Activated B cell treated with CpG ODN at 0.5 μM for 24 hours (primary cell): ENCODE results near the gene ADAMTSL1. TPM values are rescaled to one million over a fixed set of nuclear protein-coding genes. Genes with fewer than 3 reads are reported as not detected.

Experiments
- ATAC-seq: fragments of 200-7000 bp; cut with Tn5 transposase; one replicate; pipeline ENCODE4 v1.10.0; 2021; ENCODE audit warnings: low read depth, mild to moderate bottlenecking, moderate library complexity
- CTCF ChIA-PET: fragments of 350-600 bp; sonication (Branson Sonifier 250); formaldehyde crosslinking; loops from one replicate; lab custom pipeline; 2021; ENCODE audit warnings: antibody characterized with exemption; lab: Charles Lee
- POLR2A ChIA-PET: fragments of 350-600 bp; sonication (Branson Sonifier 250); formaldehyde crosslinking; loops from one replicate; lab custom pipeline; 2021; ENCODE audit warnings: antibody characterized with exemption; lab: Charles Lee
- DNase-seq: peaks from one replicate; pipeline ENCODE4 v3.0.0; 2022
- H3K27ac Mint-ChIP-seq: one replicate; pipeline ENCODE4 v1.8.0; 2020; ENCODE audit warnings: mixed read lengths
- H3K27me3 Mint-ChIP-seq: one replicate; pipeline ENCODE4 v1.8.0; 2021; ENCODE audit warnings: mixed read lengths
- H3K36me3 Mint-ChIP-seq: one replicate; pipeline ENCODE4 v1.8.0; 2021; ENCODE audit warnings: low read depth, mixed read lengths
- H3K4me1 Mint-ChIP-seq: one replicate; pipeline ENCODE4 v1.8.0; 2021; ENCODE audit warnings: mixed read lengths
- H3K4me3 Mint-ChIP-seq: one replicate; pipeline ENCODE4 v1.8.0; 2020; ENCODE audit warnings: mild to moderate bottlenecking, mixed read lengths
- H3K9me3 Mint-ChIP-seq: one replicate; pipeline ENCODE4 v1.8.0; 2020; ENCODE audit warnings: mixed read lengths
- CTCF ChIP-seq: fragments of 200-600 bp; IDR thresholded peaks from one replicate; pipeline ENCODE4 v1.8.0; 2022; ENCODE audit warnings: antibody characterized with exemption, mild to moderate bottlenecking
- intact Hi-C: fragments of 100-400 bp; cut with micrococcal nuclease; formaldehyde crosslinking; loops from one replicate; pipeline ENCODE4 v1.15.1; 2024
- total RNA-seq: library from RNA; stranded (reverse); gene quantifications from 2 replicates; pipeline ENCODE4 v1.2.3, GENCODE V29; 2022

ADAMTSL1 gene
- total RNA-seq, 1 donor from 2014 or later: not detected

GRCh38 chr9:18452276-18452675 is 21.7 kb upstream of the ADAMTSL1 start:
- H3K27ac Mint-ChIP-seq: no peak overlapping the region
- no peaks in the 10 kb centered on the region for H3K4me1 Mint-ChIP-seq
- H3K36me3 Mint-ChIP-seq: no peaks in the 10 kb centered on the region
- ATAC-seq (no peak), DNase-seq (no peak)
- TF ChIP-seq CTCF: no peak
- no peaks in the 10 kb centered on the region for H3K9me3 Mint-ChIP-seq
- no peaks in the 10 kb centered on the region for H3K27me3 Mint-ChIP-seq
- no peak overlapping the region for H3K4me3 Mint-ChIP-seq
- ChIA-PET POLR2A (no interaction called here), CTCF (interaction anchor here (2.5 kb wide), 1 partner anchor 9 kb away, joined by 10 read pairs; no protein-coding TSS in a partner anchor)
- intact Hi-C loops: no loop called here

- ChIA-PET CTCF (interaction anchor here (1.6 kb wide), 1 partner anchor 14 kb away, joined by 3 read pairs; no protein-coding TSS in a partner anchor), POLR2A (no interaction called here)
- no peaks in the 10 kb centered on the region for H3K36me3 Mint-ChIP-seq
- no peak for DNase-seq
- H3K27me3 Mint-ChIP-seq: no peaks in the 10 kb centered on the region
- H3K9me3 Mint-ChIP-seq: no peaks in the 10 kb centered on the region
- H3K4me1 Mint-ChIP-seq: no peaks in the 10 kb centered on the region
- H3K4me3 Mint-ChIP-seq: no peak overlapping the region
- no peak for TF ChIP-seq CTCF
- no peak for ATAC-seq
- no peak overlapping the region for H3K27ac Mint-ChIP-seq
- intact Hi-C loops: no loop called here
Observed at GRCh38 chr9:18456624-18457237, 17.2 kb upstream of the ADAMTSL1 start.

- Mint-ChIP-seq H3K27me3 (no peaks in the 10 kb centered on the region), H3K36me3 (no peaks in the 10 kb centered on the region), H3K4me1 (no peaks in the 10 kb centered on the region), H3K27ac (no peak overlapping the region), H3K9me3 (no peaks in the 10 kb centered on the region), H3K4me3 (no peak overlapping the region)
- intact Hi-C loops: no loop called here
- TF ChIP-seq CTCF: no peak
- DNase-seq: no peak
- ChIA-PET POLR2A (no interaction called here), CTCF (no interaction called here)
- ATAC-seq: no peak
Observed at GRCh38 chr9:18457510-18457909, 16.4 kb upstream of the ADAMTSL1 start.

GRCh38 chr9:18459962-18460584 is 13.9 kb upstream of the ADAMTSL1 start:
- H3K4me1 Mint-ChIP-seq: no peaks in the 10 kb centered on the region
- ChIA-PET CTCF (no interaction called here), POLR2A (no interaction called here)
- no peak for TF ChIP-seq CTCF
- DNase-seq (no peak), ATAC-seq (no peak)
- no peak overlapping the region for H3K27ac Mint-ChIP-seq
- H3K9me3 Mint-ChIP-seq: no peaks in the 10 kb centered on the region
- no peak overlapping the region for H3K4me3 Mint-ChIP-seq
- intact Hi-C loops: no loop called here
- H3K36me3 Mint-ChIP-seq: no peaks in the 10 kb centered on the region
- peaks cover under 1% of the 10 kb centered on the region for H3K27me3 Mint-ChIP-seq

GRCh38 chr9:18461496-18461895 is 12.5 kb upstream of the ADAMTSL1 start:
- no peak for ATAC-seq
- no peak for TF ChIP-seq CTCF
- no peaks in the 10 kb centered on the region for H3K36me3 Mint-ChIP-seq
- H3K4me1 Mint-ChIP-seq: no peaks in the 10 kb centered on the region
- H3K27me3 Mint-ChIP-seq: peaks cover 2% of the 10 kb centered on the region
- intact Hi-C loops: no loop called here
- ChIA-PET POLR2A (no interaction called here), CTCF (no interaction called here)
- H3K27ac Mint-ChIP-seq: no peak overlapping the region
- no peaks in the 10 kb centered on the region for H3K9me3 Mint-ChIP-seq
- DNase-seq: no peak
- H3K4me3 Mint-ChIP-seq: no peak overlapping the region
